OCI-LY1 (cell line): ENCODE measurements around the gene KLHL2.

Experiments
- EZH2 ChIP-seq: fragments of 200-600 bp; sonication (generic), shearing (Covaris generic); IDR thresholded peaks from 2 replicates; pipeline ENCODE4 v1.8.0; 2017; ENCODE audit warnings: borderline replicate concordance, mixed run types, mild to moderate bottlenecking, antibody characterized with exemption, low read length, moderate library complexity, mixed read lengths
- TF ChIP-seq, protein P1 (sequence below): fragments of 200-600 bp; sonication (generic), shearing (Covaris generic); IDR thresholded peaks from 2 replicates; pipeline ENCODE4 v1.5.1; 2017; ENCODE audit warnings: mild to moderate bottlenecking, antibody characterized with exemption, low read length, moderate library complexity, mixed read lengths

DNA sequence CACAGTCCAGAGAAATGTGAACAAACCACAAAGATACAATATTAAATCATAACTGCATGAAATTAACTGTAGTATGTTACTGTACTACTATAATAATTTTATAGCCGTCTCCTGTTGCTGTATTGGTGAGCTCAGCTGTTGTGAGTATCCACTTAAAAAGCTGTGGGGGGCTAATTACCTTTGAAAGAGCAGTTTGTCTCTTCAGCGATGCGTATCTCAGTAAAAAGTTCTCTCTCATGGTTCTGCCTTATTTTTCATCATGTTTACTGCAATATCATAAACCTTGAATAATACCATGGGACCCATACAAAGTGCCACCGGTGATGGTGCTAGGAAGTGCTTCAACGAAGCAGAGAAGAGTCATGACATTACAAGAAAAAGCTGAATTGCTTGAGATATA, 111.7 kb downstream of the KLHL2 start:
- TF ChIP-seq, protein P1, sequence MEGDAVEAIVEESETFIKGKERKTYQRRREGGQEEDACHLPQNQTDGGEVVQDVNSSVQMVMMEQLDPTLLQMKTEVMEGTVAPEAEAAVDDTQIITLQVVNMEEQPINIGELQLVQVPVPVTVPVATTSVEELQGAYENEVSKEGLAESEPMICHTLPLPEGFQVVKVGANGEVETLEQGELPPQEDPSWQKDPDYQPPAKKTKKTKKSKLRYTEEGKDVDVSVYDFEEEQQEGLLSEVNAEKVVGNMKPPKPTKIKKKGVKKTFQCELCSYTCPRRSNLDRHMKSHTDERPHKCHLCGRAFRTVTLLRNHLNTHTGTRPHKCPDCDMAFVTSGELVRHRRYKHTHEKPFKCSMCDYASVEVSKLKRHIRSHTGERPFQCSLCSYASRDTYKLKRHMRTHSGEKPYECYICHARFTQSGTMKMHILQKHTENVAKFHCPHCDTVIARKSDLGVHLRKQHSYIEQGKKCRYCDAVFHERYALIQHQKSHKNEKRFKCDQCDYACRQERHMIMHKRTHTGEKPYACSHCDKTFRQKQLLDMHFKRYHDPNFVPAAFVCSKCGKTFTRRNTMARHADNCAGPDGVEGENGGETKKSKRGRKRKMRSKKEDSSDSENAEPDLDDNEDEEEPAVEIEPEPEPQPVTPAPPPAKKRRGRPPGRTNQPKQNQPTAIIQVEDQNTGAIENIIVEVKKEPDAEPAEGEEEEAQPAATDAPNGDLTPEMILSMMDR = no peak
- TF ChIP-seq EZH2 = no peak
